NCI-H69 (cell line): ENCODE data around the gene ZNF346.
"Not testable (repeated sequence)": the region's sequence is repeated elsewhere in the genome, so short reads cannot be mapped to it uniquely, and the experiment has no call there.

ENCODE experiments used
- DNase-seq: peaks from one replicate; lab custom pipeline; 2025; lab: John Stamatoyannopoulos, UW

The ZNF346 gene

GRCh38 chr5:177022386-177023302 lies at the start of gene ZNF346:
Gene ZNF346 (plus strand): TSS chr5:177022696. CDS start chr5:177022739, 43 bp downstream.
- DNase-seq: peak; percentile 98

GRCh38 chr5:176979669-176980068 lies 42.8 kb upstream of the ZNF346 start:
- DNase-seq: no peak

GRCh38 chr5:176980818-176981217 lies 41.7 kb upstream of the ZNF346 start:
- no peak for DNase-seq

- not testable (repeated sequence) for DNase-seq
These were observed 39.4 kb upstream of the ZNF346 start for GRCh38 chr5:176983112-176983511.

GRCh38 chr5:176983593-176983992 lies 38.9 kb upstream of the ZNF346 start:
- not testable (repeated sequence) for DNase-seq

GRCh38 chr5:176984176-176984575 lies 38.3 kb upstream of the ZNF346 start:
- not testable (repeated sequence) for DNase-seq

- DNase-seq: no peak
These were observed 37.0 kb upstream of the ZNF346 start for GRCh38 chr5:176985516-176985915.

- no peak for DNase-seq
These were observed 36.2 kb upstream of the ZNF346 start for GRCh38 chr5:176986280-176986679.

GRCh38 chr5:176987583-176987982 lies 34.9 kb upstream of the ZNF346 start:
- DNase-seq: no peak

- not testable (repeated sequence) for DNase-seq
These were observed 29.4 kb upstream of the ZNF346 start for GRCh38 chr5:176993081-176993480.

GRCh38 chr5:176994460-176995121 lies 27.9 kb upstream of the ZNF346 start:
- no peak for DNase-seq

GRCh38 chr5:176995122-176995490 lies 27.4 kb upstream of the ZNF346 start:
- DNase-seq: no peak

- no peak for DNase-seq
These were observed 26.4 kb upstream of the ZNF346 start for GRCh38 chr5:176995896-176996767.

- DNase-seq: no peak
These were observed 25.7 kb upstream of the ZNF346 start for GRCh38 chr5:176996780-176997179.

- DNase-seq: no peak
These were observed 23.7 kb upstream of the ZNF346 start for GRCh38 chr5:176998828-176999227.

GRCh38 chr5:176999526-176999925 lies 23.0 kb upstream of the ZNF346 start:
- DNase-seq: not testable (repeated sequence)

GRCh38 chr5:177003649-177004048 lies 18.8 kb upstream of the ZNF346 start:
- DNase-seq: peak; percentile 46

- DNase-seq: no peak
These were observed 17.5 kb upstream of the ZNF346 start for GRCh38 chr5:177004961-177005360.

- peak; percentile 87 for DNase-seq
These were observed 16.8 kb upstream of the ZNF346 start for GRCh38 chr5:177005619-177006264.

GRCh38 chr5:177006265-177006972 lies 16.1 kb upstream of the ZNF346 start, which contains the start of gene UIMC1:
Gene UIMC1 (minus strand): TSS chr5:177006779. CDS start chr5:176982615, 24,164 bp downstream.
- DNase-seq: peak; percentile 98

- no peak for DNase-seq
These were observed 13.8 kb upstream of the ZNF346 start for GRCh38 chr5:177008716-177009115.
